Lower leg skin (tissue), 4 donors: ENCODE data around the gene EFL1. TPM values are rescaled to one million over a fixed set of nuclear protein-coding genes. Genes with fewer than 3 reads are reported as not detected.

Experiments
- DNase-seq, 2 donors: peaks; one replicate each; pipeline ENCODE4 v3.0.0-alpha.2; 2019; ENCODE audit warnings: low spot score in 2 of 2
- H3K4me3 ChIP-seq: fragments of 200-600 bp; sonication (generic); 2 replicates; pipeline ENCODE4 v1.5.1; 2017; ENCODE audit warnings: mild to moderate bottlenecking, low read depth; ENCODE audit not compliant: poor library complexity, severe bottlenecking
- CTCF ChIP-seq, 3 donors: fragments of 450-650 bp; IDR thresholded peaks; one replicate each; pipeline ENCODE4 v1.5.1; 2016; ENCODE audit warnings: antibody characterized with exemption in 3 of 3, mild to moderate bottlenecking in 3 of 3, moderate library complexity in 2 of 3
- POLR2A ChIP-seq, 2 donors: fragments of 450-650 bp; IDR thresholded peaks; one replicate each; pipeline ENCODE4 v1.6.1; 2016 to 2017; ENCODE audit warnings: antibody characterized with exemption in 2 of 2, mild to moderate bottlenecking in 1 of 2, moderate library complexity in 1 of 2
- WGBS, 2 donors: methylation state at CpG; one replicate each; pipeline ENCODE4 v1.1.5; 2018; 5-methylcytosine and 5-hydroxymethylcytosine counted together
- intact Hi-C: fragments of 100-400 bp; cut with DNase I; formaldehyde crosslinking; loops from one replicate; pipeline ENCODE4 v1.15.0; 2023; ENCODE audit warnings: low total_unique reads
- total RNA-seq, 4 donors: library from RNA; depleted of rRNA; stranded (reverse); fragments of >200 nt; gene quantifications; one replicate each; pipeline ENCODE4 v1.1.0, GENCODE V29; 2016

Gene EFL1
- total RNA-seq, 4 donors from 2014 or later: 17.8 to 20.7 (median 19.5) TPM

DNA sequence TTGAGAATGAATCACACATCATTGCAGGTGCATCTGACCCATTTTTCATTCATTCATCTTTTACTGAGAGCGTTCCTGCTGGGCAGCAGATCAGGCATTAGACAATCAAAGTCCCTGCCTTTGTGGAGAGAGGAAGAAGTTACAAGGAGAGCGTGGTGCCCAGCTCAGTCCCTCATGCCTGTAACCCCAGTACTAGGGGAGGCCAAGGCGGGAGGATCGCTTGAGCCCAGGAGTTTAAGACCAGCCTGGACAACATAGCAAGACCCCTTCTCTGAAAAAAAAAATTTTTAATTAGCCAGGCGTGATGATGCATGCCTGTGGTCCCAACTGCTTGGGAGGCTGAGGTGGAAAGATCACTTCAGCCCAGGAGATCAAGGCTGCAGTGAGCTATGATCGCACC, 181.8 kb downstream of the EFL1 start:
- no peak for DNase-seq
- WGBS, 2 donors: 94 to 95% methylated on average over 6 of the region's 6 CpGs
- intact Hi-C loops: no loop called here
- TF ChIP-seq CTCF (IDR thresholded peaks at IDR 0.05): no peak
- no peak for TF ChIP-seq POLR2A (IDR thresholded peaks at IDR 0.05)
- H3K4me3 ChIP-seq: no peak overlapping the region

Other genes starting within 250 kb of the EFL1 start
- gene MEX3B, start 216.7 kb downstream of the EFL1 start, total RNA-seq: 1 to 10 TPM in 3 of 4 donors, under 1 TPM in 1; 0.13 to 1.6 (median 1.2) TPM
- 1 to 10 TPM in 2 of 4 donors, under 1 TPM in 1, not detected in 1; 0.30 to 1.5 (median 1.5) TPM for gene SAXO2, start 84 bp upstream of the EFL1 start, total RNA-seq
- gene GOLGA6L10, start 86.7 kb upstream of the EFL1 start, total RNA-seq: 1 to 10 TPM in 2 of 4 donors, under 1 TPM in 2; 0.39 to 1.2 (median 0.85) TPM
- 1 to 10 TPM; 2.5 to 5.8 (median 4.2) TPM for gene GOLGA6L9, start 167.1 kb upstream of the EFL1 start, total RNA-seq